Measurements from ENCODE around the gene RASGRP1.

The RASGRP1 gene

DNA sequence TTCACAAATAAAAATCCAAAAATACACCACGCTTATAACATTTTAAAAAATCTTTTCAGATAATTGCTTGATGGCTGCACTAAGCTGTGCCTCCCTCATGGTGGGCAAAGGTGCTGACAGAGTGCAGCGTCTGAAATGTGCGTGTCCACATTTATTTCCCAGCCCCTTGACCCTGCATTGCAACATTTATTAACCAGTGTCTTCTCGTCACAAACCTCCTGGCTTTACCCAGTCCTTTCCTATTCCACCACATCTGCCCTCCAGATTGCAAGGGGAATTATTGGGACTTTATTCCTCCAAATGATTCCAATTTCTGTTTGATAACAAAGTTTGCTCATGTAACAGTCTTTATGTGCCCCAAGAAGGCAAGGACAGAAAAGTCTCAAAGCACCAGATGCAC is 5.5 kb downstream of the RASGRP1 start:
- TF ChIP-seq TAF1 (IDR thresholded peaks at IDR 0.05; ENCODE audit: borderline replicate concordance, insufficient read depth, low read length) = no peak
- no peak for TF ChIP-seq POLR2AphosphoS5 (IDR thresholded peaks at IDR 0.05; ENCODE audit: low read depth, low read length)
- no peak for TF ChIP-seq FOXP2 (optimal IDR thresholded peaks at IDR 0.05; ENCODE audit: borderline replicate concordance, extremely low read depth, extremely low read length, insufficient read depth)
- TF ChIP-seq, protein P1, sequence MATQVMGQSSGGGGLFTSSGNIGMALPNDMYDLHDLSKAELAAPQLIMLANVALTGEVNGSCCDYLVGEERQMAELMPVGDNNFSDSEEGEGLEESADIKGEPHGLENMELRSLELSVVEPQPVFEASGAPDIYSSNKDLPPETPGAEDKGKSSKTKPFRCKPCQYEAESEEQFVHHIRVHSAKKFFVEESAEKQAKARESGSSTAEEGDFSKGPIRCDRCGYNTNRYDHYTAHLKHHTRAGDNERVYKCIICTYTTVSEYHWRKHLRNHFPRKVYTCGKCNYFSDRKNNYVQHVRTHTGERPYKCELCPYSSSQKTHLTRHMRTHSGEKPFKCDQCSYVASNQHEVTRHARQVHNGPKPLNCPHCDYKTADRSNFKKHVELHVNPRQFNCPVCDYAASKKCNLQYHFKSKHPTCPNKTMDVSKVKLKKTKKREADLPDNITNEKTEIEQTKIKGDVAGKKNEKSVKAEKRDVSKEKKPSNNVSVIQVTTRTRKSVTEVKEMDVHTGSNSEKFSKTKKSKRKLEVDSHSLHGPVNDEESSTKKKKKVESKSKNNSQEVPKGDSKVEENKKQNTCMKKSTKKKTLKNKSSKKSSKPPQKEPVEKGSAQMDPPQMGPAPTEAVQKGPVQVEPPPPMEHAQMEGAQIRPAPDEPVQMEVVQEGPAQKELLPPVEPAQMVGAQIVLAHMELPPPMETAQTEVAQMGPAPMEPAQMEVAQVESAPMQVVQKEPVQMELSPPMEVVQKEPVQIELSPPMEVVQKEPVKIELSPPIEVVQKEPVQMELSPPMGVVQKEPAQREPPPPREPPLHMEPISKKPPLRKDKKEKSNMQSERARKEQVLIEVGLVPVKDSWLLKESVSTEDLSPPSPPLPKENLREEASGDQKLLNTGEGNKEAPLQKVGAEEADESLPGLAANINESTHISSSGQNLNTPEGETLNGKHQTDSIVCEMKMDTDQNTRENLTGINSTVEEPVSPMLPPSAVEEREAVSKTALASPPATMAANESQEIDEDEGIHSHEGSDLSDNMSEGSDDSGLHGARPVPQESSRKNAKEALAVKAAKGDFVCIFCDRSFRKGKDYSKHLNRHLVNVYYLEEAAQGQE (IDR thresholded peaks at IDR 0.05; ENCODE audit: insufficient read depth in 1 of 2, low read depth in 2 of 2, low read length in 2 of 2) = no peak
- TF ChIP-seq SIN3A (IDR thresholded peaks at IDR 0.05; ENCODE audit: borderline replicate concordance, insufficient read depth, low read length) = no peak

DNA sequence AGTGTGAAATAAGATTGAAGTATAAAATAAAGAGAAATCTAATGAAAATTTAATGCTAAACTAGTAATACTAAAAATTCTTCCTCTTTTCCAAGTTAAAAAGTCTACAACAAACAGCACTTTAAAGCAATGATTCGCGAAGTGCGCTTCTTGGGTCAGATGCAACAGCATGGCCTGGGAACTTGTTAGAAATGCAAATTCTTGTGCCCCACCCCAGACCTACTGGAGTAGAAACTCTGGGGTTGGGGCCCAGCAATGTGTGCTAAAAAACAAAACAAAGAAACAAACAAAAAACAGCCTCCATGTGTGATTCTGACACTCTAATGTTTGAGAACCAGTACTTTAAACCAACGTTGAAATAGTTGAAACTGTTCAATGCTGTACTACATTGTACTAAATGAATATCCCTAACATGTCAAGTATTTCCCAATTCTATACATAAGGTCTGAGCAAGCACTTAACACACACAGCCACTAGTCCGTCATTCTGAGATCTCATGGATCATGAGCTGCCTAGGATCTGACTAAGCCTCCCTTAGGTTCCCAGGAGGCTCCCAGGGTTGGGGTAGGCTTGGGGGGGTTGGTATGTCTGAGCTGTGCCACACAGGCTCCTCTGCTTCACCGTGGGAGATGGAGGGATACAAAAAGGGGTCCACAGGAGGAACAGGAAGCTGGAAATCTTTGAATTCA is 6.1 kb downstream of the RASGRP1 start:
- TF ChIP-seq SIN3A (IDR thresholded peaks at IDR 0.05; ENCODE audit: borderline replicate concordance, insufficient read depth, low read length) (no peak), FOXP2 (optimal IDR thresholded peaks at IDR 0.05; ENCODE audit: borderline replicate concordance, extremely low read depth, extremely low read length, insufficient read depth) (no peak), TAF1 (IDR thresholded peaks at IDR 0.05; ENCODE audit: borderline replicate concordance, insufficient read depth, low read length) (no peak), POLR2AphosphoS5 (IDR thresholded peaks at IDR 0.05; ENCODE audit: low read depth, low read length) (no peak)
- TF ChIP-seq, protein P1 (IDR thresholded peaks at IDR 0.05; ENCODE audit: insufficient read depth in 1 of 2, low read depth in 2 of 2, low read length in 2 of 2) = no peak

DNA sequence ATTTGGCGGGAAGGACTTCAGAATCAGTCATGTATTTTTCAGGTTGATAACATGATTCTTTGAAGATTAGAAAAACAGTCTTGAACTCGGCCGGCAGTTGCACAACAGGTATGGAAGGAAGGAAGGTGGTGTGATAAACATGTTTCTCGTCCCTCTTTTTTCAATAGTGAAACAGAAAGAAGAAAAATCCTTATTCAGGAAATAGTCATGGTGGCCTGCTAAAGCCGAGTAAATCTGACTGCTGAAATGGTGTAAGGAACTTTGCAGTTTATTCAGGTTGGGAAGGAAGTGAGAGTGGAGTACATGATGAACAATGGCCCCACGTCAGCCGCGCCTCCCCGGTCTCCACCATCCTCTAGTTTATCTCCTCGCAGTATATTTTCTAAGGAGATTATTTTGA is 6.7 kb downstream of the RASGRP1 start:
- no peak for TF ChIP-seq POLR2AphosphoS5 (IDR thresholded peaks at IDR 0.05; ENCODE audit: low read depth, low read length)
- TF ChIP-seq, protein P1 (IDR thresholded peaks at IDR 0.05; ENCODE audit: insufficient read depth in 1 of 2, low read depth in 2 of 2, low read length in 2 of 2) = no peak
- TF ChIP-seq FOXP2 (optimal IDR thresholded peaks at IDR 0.05; ENCODE audit: borderline replicate concordance, extremely low read depth, extremely low read length, insufficient read depth) = no peak
- TF ChIP-seq SIN3A (IDR thresholded peaks at IDR 0.05; ENCODE audit: borderline replicate concordance, insufficient read depth, low read length) = no peak
- no peak for TF ChIP-seq TAF1 (IDR thresholded peaks at IDR 0.05; ENCODE audit: borderline replicate concordance, insufficient read depth, low read length)

DNA sequence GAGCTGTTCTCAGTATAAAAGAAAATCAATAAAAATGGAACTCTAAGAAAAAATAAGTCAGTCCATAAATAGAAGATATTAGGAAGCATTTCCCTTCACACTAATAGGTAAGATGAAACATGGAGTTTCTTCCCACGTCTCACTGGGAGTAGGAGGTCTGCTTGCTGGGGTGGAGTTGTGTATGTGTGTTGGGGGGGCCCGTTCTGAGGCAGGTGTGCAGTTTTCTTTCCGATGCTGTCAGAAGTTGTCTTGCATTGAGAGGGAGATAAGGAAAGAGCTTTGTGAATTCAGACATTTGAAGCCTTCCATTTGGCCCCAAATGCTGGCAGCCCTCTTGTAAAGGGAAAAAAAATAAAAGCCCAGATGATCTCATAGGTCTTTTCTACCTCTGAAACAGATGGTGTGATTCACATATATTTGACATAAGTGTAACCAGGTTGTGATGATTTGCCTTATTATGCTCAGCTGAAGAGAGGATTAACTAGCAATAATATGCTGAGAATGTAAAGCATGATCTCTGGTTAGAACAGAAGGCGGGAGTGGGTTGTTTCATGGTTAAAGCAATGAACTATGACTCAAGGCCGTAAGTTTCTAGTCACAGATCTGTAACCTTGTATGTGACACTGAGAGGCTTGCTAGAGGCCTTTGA is 8.8 kb downstream of the RASGRP1 start:
- TF ChIP-seq TAF1 (IDR thresholded peaks at IDR 0.05; ENCODE audit: borderline replicate concordance, insufficient read depth, low read length) (no peak), FOXP2 (optimal IDR thresholded peaks at IDR 0.05; ENCODE audit: borderline replicate concordance, extremely low read depth, extremely low read length, insufficient read depth) (no peak), POLR2AphosphoS5 (IDR thresholded peaks at IDR 0.05; ENCODE audit: low read depth, low read length) (no peak), SIN3A (IDR thresholded peaks at IDR 0.05; ENCODE audit: borderline replicate concordance, insufficient read depth, low read length) (no peak)
- TF ChIP-seq, protein P1 (IDR thresholded peaks at IDR 0.05; ENCODE audit: insufficient read depth in 1 of 2, low read depth in 2 of 2, low read length in 2 of 2) = no peak

Data from PFSK-1 (cell line).